Activated naive CD8-positive, alpha-beta T cell treated with anti-CD3 and anti-CD28 coated beads, Interleukin-2, amount 50 U/mL, for 16 hours (primary cell): Measurements from ENCODE around the gene MOAP1.
"Not testable (repeated sequence)": the region's sequence is repeated elsewhere in the genome, so short reads cannot be mapped to it uniquely, and the experiment has no call there.

Experiments
- DNase-seq: peaks from one replicate; pipeline ENCODE4 v3.0.0-alpha.2; 2020; ENCODE audit warnings: low read depth, low spot score

Gene MOAP1

DNA sequence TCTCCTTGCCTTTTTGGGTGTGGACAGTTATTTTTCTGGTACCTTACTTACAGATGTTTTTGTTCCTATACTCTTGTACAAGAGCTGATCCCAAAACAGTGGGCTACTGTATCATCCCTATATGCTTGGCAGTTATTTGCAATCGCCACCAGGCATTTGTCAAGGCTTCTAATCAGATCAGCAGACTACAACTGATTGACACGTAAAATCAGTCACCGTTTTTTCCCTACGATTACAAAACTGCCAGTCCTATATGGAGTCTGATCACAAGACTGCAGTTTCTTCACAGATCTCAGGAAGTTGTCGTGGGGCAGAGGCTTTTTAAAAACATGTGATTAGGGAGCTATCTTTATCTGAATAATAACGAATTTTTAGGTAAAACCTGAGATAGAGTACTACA lies 1.8 kb upstream of the MOAP1 start:
- no peak for DNase-seq

DNA sequence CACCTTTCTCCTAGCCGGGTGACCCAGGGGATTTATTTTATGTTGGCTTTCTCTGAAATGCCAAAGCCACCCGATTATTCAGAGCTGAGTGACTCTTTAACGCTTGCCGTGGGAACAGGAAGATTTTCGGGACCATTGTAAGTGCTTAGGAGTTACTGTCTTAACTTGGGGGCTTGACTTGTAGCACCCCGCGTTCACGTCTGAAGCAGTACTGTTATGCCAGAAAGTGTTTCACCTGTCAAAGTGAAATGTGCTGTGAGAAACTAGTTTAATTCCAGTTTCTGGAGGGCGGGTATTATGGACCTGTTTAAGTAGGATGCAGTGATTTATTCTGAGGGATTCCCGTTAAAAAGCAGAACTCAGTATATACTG lies 638 bp upstream of the MOAP1 start:
- DNase-seq = no peak

DNA sequence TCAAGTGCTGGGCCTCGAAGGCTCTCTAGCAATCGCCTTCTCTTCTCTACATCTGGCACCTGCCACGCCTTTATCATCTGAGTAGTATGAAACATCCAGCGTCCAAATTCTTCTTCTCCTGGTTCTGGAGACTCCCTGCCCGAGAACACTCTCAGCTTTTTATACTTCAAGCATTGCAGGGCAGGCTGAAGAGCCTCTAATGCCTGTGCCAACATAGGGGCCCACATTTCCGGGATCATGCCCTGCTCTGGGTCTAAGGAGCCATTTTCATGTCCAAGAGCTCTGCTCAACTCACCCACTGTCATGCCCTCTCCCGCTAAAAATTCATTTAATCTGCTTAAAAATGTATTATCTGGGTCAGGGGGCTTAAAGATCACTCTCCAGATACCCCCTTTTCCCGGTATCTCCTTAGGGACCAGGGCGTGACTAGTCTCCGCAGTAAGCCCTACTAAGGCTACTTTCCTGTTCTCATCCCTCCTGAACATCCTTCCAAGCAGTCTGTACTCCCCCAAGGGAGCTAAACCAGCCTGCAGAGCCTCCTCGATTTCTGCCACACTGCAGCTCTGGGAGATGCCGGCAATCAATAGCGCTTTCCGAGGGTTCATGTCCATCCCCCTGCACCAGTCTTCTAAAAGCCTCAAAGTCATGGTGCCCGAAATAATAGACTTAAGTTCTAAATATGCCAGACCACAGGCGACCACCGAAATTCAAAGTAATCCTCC lies 940 bp downstream of the MOAP1 start:
- no peak for DNase-seq

DNA sequence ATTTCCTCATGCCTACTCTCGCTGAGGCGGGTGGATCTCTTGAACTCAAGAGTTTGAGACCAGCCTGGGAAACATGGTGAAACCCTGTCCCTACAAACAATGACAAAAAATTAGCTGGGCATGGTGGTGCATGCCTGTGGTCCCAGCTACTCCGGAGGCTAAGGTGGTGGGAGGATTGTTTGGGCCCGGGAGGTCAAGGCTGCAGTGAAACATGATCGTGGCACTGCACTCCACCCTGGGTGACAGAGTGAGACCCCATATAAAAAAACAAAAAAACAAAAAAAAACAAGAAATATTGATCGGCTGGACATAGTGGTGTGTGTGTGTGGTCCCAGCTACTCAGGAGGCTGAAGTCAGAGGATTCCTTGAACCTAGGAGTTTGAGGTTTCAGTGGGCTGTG lies 9.2 kb downstream of the MOAP1 start:
- DNase-seq = no peak

DNA sequence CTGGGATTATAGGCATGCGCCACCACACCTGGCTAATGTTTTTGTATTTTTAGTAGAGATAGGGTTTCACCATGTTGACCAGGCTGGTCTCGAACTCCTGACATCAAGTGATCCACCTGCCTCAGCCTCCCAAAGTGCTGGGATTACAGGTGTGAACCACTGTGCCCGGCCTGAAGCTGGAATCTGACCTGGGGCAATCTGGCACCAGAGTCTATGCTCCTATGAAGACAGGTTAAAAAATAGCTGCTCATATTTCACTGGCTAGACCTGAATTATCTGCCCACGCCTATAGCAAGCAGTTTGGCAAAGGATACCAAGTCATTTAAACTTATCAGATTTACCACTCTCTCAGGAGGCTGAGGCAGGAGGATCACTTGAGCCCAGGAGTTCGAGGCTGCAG lies 10.0 kb downstream of the MOAP1 start:
- DNase-seq = not testable (repeated sequence)

DNA sequence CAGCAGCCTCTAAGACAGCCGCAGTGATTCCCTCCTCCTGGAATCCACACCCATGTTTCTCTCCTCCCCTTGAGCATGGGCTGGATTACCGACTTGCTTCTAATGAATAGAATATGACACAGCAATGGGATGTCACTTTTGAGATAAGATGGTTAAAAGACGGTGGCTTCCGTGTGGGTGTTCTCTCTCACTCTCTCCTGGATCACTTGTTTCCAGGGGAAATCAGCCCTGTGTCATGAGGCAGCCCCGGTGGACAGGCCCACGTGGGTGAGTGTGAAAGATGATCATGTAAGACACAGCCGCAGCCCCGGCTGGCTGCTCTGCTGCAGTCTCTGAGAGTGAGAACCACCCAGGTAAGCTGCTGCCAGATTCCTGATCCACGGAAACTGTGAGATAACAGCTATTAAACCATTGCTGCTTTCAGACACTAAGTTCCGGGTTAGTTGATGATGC lies 10.7 kb downstream of the MOAP1 start:
- no peak for DNase-seq

DNA sequence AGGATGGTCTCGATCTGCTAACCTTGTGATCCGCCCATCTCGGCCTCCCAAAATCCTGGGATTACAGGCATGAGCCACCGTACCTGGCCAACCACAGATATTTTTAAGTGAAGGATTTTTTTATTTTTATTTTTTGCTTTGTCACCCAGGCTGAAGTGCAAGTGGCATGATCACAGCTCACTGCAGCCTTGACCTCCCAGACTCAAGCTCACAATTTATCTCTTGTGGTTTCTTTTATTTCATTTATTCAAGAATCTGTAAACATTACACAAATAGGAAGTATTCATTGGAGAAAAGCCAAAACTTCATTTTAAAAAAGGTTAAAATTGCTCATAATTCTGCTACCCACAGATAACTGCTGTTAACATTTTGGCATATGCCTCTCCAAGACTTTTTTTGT lies 13.3 kb downstream of the MOAP1 start:
- no peak for DNase-seq

DNA sequence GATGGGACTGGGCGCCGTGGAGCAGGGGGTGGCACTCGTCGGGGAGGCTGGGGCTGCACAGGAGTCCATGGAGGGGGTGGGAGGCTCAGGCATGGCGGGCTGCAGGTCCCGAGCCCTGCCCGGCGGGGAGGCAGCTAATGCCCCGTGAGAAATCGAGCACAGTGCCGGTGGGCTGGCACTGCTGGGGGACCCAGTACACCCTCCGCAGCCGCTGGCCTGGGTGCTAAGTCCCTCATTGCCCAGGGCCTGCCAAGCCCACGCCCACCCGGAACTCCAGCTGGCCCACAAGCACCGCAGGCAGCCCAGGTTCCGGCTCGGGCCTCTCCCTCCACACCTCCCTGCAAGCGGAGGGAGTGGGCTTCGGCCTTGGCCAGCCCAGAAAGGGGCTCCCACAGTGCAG lies 14.6 kb downstream of the MOAP1 start:
- DNase-seq = not testable (repeated sequence)

DNA sequence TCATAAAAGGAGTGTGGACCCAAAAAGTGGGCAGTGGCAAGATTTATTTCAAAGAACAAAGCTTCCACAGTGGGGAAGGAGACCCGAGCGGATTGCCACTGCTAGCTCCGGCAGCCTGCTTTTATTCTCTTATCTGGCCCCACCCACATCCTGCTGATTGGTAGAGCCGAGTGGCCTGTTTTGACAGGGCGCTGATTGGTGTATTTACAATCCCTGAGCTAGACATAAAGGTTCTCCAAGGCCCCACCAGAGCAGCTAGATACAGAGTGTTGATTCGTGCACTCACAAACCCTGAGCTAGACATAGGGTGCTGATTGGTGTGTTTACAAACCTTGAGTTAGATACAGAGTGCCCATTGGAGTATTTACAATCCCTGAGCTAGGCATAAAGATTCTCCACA lies 15.1 kb downstream of the MOAP1 start:
- not testable (repeated sequence) for DNase-seq

DNA sequence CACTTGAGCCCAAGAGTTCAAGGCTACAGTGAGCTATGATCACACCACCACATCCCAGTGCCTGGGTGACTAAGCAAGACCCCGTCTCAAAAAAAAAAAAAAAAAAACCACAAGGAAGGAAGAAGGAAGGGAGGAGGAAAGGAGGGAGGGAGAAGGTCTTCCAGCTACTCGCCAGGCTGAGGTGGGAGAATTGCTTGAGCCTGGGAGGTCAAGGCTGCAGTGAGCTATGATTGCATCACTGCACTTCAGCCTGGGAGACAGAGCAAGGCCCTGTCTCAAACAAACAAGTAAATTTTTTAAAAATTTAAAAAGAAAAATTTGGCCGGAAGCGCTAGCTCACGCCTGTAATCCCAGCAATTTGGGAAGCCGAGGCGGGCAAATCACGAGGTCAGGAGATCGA lies 16.1 kb downstream of the MOAP1 start:
- not testable (repeated sequence) for DNase-seq

DNA sequence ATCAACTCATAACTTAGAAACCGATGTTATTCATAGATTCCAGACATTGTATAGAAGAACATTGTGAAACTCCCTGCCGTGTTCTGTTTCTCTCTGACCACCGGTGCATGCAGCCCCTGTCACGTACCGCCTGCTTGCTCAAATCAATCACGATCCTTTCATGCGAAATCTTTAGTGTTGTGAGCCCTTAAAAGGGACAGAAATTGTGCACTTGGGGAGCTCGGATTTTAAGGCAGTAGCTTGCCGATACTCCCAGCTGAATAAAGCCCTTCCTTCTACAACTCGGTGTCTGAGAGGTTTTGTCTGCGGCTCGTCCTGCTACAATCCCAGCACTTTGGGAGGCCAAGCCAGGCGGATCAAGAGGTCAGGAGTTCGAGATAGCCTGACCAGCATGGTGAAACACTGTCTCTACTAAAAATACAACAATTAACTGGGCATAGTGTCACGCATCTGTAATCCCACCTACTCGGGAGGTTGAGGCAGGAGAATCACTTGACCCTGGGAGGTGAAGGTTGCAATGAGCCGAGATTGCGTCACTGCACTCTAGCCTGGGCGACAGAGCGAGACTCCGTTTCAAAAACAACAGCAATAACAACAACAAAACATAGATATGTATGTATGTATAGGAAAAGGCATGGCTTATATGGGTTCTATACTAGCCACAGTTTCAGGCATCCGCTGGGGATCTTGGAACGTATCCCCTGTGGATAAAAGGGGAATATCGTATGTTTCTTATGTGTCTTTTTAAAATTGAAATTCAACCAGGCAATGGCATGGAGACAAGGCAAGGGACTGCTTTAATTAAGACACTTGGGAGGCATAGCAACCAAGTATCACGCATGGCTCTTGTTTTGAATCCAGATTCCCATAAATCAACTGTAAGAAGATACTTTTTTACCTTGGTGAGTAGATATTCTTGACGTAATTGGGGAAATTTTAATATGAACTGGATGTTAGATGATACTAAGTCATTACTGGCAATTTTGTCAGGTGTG lies 19.1 kb downstream of the MOAP1 start:
- not testable (repeated sequence) for DNase-seq

DNA sequence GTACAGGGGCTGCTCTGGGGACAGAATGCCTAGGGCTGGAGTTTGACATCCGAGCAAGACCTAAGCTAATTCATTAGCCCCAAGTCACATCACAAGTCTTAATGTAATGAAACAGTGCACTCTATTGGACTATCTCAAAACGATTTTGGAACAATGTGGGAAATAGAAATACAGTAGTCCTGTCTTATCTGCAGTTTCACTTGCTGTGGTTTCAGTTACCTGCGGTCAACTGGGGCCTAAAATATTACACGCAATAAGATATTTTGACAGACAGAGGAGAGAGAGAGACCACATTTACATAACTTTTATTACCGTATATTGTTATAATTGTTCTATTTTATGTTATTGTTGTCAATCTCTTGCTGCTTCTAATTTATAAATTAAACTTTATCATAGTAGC lies 21.1 kb downstream of the MOAP1 start:
- no peak for DNase-seq

DNA sequence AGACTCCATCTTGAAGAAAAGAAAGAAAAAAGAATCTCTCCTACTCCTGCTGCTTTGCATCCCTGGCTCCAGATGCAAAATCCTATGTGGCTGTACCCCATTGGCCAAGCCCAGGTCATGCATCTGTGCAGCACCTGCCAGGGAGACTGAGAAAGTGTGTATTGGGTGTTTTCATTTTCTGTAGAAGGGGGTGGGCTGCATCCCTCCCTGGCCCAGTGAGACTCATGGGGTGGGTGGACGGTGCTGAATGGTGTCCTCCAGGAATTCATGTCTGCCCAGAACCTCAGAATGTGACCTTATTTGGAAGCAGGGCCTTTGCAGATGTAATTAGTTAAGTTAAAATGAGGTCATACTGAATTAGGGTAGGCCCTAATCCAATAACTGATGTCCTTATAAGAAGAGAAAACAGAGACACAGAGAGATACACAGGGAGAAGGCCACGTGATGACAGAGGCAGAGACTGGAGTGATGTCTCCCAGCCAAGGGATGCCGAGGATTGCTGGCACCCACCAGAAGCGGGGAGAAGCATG lies 23.2 kb downstream of the MOAP1 start:
- no peak for DNase-seq

DNA sequence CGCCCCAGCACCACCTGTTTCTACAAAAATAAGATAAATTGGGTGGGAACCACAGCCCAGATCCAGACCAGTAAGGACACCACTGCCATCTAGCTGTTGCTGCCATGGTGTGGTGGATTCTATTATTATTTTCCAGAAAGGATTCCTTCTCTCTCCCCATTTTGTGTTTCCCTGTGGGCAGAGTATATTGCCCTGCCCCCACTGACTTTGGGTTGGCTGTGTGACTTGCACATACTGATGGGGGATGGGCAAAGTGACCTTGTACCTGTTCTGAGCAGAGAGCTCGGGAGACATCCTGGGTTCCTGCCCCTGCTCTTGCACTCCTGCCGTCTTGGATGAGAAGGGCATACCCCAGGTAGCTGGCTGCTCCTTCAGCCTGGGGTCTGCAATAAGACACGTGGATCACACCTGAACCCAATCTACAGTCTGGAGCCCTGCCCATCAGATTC lies 24.3 kb downstream of the MOAP1 start:
- no peak for DNase-seq

DNA sequence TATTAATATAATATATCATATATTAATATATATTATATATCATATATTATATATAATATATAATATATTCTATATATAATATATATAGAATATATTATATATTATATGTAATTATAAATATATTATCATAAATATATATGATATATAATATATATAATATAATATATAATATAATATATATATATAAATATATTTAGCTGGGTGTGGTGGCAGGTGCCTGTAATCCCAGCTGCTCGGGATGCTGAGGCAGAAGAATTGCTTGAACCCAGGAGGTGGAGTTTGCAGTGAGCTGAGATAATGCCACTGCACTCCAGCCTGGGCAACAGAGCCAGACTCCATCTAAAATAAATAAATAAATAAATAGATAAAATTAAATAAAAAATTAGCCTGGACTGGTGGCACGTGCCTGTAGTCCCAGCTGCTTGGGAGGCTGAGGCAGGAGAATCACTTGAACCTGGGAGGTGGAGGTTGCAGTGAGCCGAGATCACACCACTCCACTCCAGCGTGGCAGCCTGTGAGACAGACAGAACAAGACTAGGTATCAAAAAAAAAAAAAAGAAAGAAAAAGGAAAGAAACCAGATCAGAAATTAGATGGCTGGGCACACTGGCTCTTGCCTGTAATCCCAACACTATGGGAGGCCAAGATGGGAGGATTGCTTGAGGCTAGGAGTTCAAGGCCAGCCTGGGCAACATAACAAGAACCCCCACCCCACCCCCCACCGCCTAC lies 24.9 kb downstream of the MOAP1 start:
- not testable (repeated sequence) for DNase-seq

DNA sequence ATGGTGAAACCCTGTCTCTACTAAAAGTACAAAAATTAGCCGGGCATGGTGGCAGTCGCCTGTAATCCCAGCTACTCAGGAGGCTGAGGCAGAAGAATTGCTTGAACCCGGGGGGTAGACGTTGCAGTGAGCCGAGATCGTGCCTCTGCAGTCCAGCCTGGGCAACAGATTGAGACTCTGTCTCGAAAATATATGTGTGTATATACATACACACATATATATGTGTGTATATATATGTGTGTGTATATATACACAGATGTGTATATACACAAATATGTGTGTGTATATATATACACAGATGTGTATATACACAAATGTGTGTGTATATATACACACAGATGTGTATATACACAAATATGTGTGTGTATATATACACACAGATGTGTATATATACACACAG lies 26.3 kb downstream of the MOAP1 start:
- DNase-seq = not testable (repeated sequence)

DNA sequence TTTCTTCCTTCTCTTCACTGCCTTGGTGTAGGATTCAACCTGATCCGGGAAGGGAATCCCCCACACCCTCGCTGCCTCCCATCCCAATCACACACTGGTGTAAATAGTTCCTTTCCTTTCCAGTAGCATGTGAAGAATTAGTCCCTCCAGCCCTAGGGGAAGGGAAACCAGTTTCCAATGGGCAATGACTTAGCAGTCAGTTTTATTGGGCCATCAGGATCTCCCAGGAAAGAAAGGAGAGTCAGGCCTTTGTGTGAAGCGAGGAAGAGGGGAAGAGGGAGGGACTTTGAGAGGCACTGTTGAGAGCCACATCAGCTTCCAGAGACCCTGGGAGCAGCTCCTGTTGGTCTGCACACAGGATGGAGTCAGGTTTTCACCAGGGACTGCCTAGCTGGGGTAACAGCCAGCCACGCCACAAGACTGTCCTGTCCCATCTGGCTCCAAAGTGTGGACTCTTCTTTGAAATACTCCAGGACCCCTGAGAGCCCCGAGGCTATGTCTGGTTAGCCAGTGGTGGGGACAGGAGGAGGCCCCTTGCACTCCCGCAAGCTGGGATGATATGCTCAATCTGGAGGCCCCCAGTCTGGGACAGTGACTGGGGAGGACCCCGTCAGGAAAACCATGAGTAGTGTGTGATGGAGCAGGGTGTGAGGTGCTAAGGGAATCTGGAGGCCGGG lies 27.9 kb downstream of the MOAP1 start:
- no peak for DNase-seq

DNA sequence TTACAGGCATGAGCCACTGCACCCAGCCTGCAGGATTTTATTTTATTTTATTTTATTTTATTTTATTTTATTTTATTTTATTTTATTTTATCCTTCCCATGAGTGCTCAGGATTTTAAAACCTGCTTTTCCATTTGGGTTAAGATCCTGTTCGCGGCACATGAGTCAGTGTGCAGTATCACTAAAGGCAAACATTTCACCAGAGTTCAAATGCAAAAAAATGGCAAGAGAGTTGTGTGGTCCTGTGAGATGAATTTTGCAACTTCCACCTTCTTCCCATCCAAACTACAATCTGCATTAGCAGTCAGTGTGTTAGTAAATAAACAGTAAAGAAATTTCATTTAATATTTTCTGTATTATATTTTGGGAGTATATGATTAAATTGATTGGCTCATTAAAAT lies 29.0 kb downstream of the MOAP1 start:
- no peak for DNase-seq

DNA sequence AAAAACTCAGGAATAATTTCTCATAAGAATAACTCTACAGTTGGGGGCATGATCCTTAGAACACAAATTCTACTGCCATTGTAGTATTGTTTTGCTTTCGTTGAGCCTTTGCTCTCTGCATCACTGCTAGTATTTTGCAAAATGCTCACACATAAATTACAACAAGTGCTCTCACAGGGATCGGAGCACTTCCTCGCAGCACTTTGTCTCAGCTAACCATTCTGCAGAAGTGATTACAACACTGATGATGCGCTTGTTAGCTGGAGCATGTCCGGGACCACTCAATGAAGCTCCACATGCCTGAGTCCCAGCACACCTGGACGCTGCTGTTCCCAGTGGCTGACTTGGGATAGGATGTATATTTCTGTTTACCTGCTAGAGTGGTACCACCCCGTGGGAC lies 31.6 kb downstream of the MOAP1 start:
- DNase-seq = no peak

DNA sequence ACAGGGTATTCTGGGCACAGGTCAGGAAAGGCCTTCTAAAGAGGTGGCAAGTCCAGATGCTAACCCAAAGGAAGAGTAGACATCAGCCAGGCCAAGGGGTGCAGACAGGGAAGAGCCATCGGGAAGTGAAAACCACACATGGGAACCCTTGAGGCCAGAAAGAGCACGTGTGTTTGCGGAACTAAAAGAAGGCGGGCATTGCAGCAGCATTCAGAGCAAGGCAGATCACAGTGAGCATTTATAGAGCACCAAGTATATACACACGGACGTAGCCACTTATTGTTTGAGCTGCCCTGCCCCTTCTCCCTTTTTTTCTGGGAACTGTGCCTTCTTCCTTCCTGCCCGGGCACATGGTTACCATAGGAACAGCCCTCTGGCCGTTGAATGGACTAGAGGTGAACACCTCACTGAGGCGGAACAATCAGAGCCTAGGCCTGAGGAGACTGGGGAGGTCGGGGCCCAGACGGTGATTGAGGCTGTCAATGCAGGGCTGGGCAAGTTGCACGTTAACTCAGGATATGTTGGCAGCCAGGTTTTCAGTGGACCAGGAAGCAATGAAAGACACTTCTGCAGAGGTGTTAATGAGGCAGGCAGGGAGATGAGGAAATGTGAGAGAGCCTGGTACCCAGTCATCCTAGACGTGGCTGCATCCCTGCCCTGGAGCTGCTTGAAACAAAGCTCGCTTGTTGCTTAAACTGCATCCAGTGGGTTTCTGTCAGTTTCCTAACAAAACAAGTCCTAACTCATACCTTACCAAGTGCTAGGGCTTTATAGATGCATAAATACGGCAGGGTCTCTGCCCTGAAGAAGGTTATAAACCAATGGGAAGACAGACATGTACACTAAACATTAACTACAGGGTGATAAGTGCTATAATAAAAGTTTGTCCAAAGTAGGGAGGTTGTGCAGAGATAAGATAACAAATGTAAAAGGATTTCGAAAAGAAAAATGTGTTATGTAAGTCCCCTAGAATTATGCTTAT lies 34.2 kb downstream of the MOAP1 start:
- no peak for DNase-seq
